Measurements from ENCODE around the gene LGALS8.

- no peak for TF ChIP-seq CTCF (conservative IDR thresholded peaks at IDR 0.05; ENCODE audit: low read depth, low read length)
- no peak for TF ChIP-seq POLR2A (IDR thresholded peaks at IDR 0.05; ENCODE audit: low read depth, low read length)
- TF ChIP-seq CEBPB (IDR thresholded peaks at IDR 0.05; ENCODE audit: low read depth, low read length) = no peak
- TF ChIP-seq ELK1 (IDR thresholded peaks at IDR 0.05; ENCODE audit: borderline replicate concordance, low read depth, low read length) = no peak
- no peak for TF ChIP-seq MXI1 (IDR thresholded peaks at IDR 0.05; ENCODE audit: borderline replicate concordance, low read depth, low read length)
- no peak for TF ChIP-seq USF2 (IDR thresholded peaks at IDR 0.05; ENCODE audit: low read depth, low read length)
- no peak for TF ChIP-seq RFX5 (IDR thresholded peaks at IDR 0.05; ENCODE audit: low read depth, low read length)
Observed at GRCh38 chr1:236501093-236501492, 22.7 kb upstream of the LGALS8 start.

Data from IMR-90 (cell line).